Prostate gland (tissue), 2 donors: ENCODE measurements around the gene RNF4.

ENCODE experiments used
- POLR2A ChIP-seq: fragments of 450-650 bp; IDR thresholded peaks from one replicate; pipeline ENCODE4 v1.6.1; 2016; ENCODE audit warnings: antibody characterized with exemption, mild to moderate bottlenecking
- POLR2AphosphoS5 ChIP-seq: sonication (generic); formaldehyde crosslinking; IDR thresholded peaks from one replicate; pipeline ENCODE4 v1.6.1; 2017; ENCODE audit warnings: antibody characterized with exemption
- TF ChIP-seq, protein P1 (sequence below), 4 experiments: fragments of 200-600 bp in 2 of 4; fragments of 450-650 bp in 2 of 4; sonication (generic) in 2 of 4; IDR thresholded peaks; 1 replicate in 3 of 4; 2 replicates in 1 of 4; pipeline ENCODE4 v1.5.1; 2016 to 2019; ENCODE audit warnings: antibody characterized with exemption in 4 of 4, mild to moderate bottlenecking in 2 of 4, moderate library complexity in 2 of 4

DNA sequence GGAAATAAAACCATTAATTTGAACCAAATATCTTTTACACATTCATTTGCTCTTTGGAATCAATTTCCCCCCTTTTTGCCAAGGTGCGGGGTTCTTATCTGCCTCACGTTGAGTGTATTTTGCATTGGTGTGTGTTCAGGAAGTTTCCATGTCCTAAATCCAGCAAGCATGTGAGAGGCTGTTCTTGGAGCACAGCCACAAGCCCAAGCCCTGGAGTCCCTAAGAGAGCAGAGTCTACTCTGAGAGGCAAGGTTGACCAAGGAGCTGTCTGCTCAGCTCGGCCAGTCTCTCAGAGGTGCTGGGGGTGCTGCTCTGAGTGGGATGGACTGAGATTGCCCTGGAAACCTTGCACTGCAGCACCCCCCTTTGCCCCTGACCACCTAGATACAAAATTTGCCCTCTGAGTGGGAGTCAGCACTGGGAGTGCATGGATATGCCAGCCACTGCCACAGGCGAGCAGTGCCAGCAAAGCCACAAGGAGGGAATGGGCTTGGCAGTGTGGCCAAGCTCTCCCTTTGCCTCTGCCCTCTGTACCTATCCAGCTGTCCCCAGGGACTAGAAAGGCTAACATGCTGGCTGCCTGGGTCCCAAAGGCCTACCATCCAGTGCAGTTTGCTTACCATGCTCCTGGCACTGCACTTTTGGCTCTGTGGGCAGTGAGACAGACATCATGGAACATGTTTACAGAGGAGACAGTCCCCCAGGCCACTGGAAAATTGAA, 47.1 kb downstream of the RNF4 start:
- TF ChIP-seq, protein P1, sequence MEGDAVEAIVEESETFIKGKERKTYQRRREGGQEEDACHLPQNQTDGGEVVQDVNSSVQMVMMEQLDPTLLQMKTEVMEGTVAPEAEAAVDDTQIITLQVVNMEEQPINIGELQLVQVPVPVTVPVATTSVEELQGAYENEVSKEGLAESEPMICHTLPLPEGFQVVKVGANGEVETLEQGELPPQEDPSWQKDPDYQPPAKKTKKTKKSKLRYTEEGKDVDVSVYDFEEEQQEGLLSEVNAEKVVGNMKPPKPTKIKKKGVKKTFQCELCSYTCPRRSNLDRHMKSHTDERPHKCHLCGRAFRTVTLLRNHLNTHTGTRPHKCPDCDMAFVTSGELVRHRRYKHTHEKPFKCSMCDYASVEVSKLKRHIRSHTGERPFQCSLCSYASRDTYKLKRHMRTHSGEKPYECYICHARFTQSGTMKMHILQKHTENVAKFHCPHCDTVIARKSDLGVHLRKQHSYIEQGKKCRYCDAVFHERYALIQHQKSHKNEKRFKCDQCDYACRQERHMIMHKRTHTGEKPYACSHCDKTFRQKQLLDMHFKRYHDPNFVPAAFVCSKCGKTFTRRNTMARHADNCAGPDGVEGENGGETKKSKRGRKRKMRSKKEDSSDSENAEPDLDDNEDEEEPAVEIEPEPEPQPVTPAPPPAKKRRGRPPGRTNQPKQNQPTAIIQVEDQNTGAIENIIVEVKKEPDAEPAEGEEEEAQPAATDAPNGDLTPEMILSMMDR (IDR thresholded peaks at IDR 0.05), result no peak
- TF ChIP-seq POLR2AphosphoS5 (peak; percentile 8), POLR2A (no peak)
